ENCODE data around the gene USP40.

- TF ChIP-seq CTCF (IDR thresholded peaks at IDR 0.05) (no peak), POLR2A (IDR thresholded peaks at IDR 0.05) (no peak)
Observed at GRCh38 chr2:233436691-233437438, 129.7 kb downstream of the USP40 start.

Measured in testis (tissue), 2 donors.